Panc1 (cell line): ENCODE measurements around the gene FRMD4A. TPM values are rescaled to one million over a fixed set of nuclear protein-coding genes. Genes with fewer than 3 reads are reported as not detected.

Experiments used
- ATAC-seq: fragments of 200-7000 bp; cut with Tn5 transposase; 2 replicates; pipeline ENCODE4 v1.9.1; 2020; ENCODE audit warnings: mild to moderate bottlenecking, moderate library complexity
- BruUV-seq: library from RNA; stranded (reverse); fragments of 400-500 nt; replicated peaks from 2 replicates; lab custom pipeline; 2021; lab: Mats Ljungman, UMichigan
- CTCF ChIA-PET: fragments of 300-600 bp; sonication (Branson Sonifier 250); formaldehyde crosslinking; loops from one replicate; lab custom pipeline; 2022; ENCODE audit warnings: antibody characterized with exemption; lab: Charles Lee
- POLR2A ChIA-PET: fragments of 300-600 bp; sonication (Branson Sonifier 250); formaldehyde crosslinking; loops from one replicate; lab custom pipeline; 2022; ENCODE audit warnings: antibody characterized with exemption; lab: Charles Lee
- DNase-seq: peaks from one replicate; pipeline ENCODE4 v3.0.0-alpha.2; 2010; ENCODE audit warnings: low read depth, low spot score
- H3K27ac ChIP-seq: 2 replicates; pipeline ENCODE4 v1.5.1; 2011; ENCODE audit warnings: mild to moderate bottlenecking, low read length, inconsistent platforms
- H3K27me3 ChIP-seq: fragments of 200-500 bp; sonication (Bioruptor generic); 2 replicates; pipeline ENCODE4 v1.6.0; 2014; ENCODE audit warnings: low read length, inconsistent platforms; ENCODE audit not compliant: control insufficient read depth, insufficient read depth
- H3K36me3 ChIP-seq: fragments of 200-500 bp; sonication (Bioruptor generic); 2 replicates; pipeline ENCODE4 v1.5.1; 2014; ENCODE audit warnings: inconsistent platforms, mild to moderate bottlenecking, low read length, moderate library complexity; ENCODE audit not compliant: control insufficient read depth, insufficient read depth
- H3K4me1 ChIP-seq: 2 replicates; pipeline ENCODE4 v1.5.1; 2011; ENCODE audit warnings: inconsistent platforms, mild to moderate bottlenecking, low read length, moderate library complexity; ENCODE audit not compliant: control insufficient read depth, insufficient read depth
- H3K4me3 ChIP-seq, 2 experiments: 2 replicates each; pipeline ENCODE4 v1.5.1; 2011 to 2012; ENCODE audit warnings: low read depth in 2 of 2, low read length in 2 of 2, mild to moderate bottlenecking in 2 of 2, inconsistent platforms in 1 of 2, moderate library complexity in 1 of 2
- H3K9me3 ChIP-seq: fragments of 200-500 bp; sonication (Bioruptor generic); 2 replicates; pipeline ENCODE4 v1.5.1; 2014; ENCODE audit warnings: low read depth, mild to moderate bottlenecking, inconsistent platforms, low read length, moderate library complexity; ENCODE audit not compliant: control insufficient read depth, insufficient read depth
- POLR2AphosphoS5 ChIP-seq: IDR thresholded peaks from 2 replicates; pipeline ENCODE4 v1.6.1; 2012; ENCODE audit warnings: mild to moderate bottlenecking, low read depth, low read length, moderate library complexity
- SIN3A ChIP-seq: IDR thresholded peaks from 2 replicates; pipeline ENCODE4 v1.6.1; 2012; ENCODE audit warnings: low read depth, mild to moderate bottlenecking, low read length, moderate library complexity, borderline replicate concordance; ENCODE audit not compliant: insufficient read depth
- TCF7L2 ChIP-seq: IDR thresholded peaks from 2 replicates; pipeline ENCODE4 v1.6.1; 2011; ENCODE audit warnings: mild to moderate bottlenecking, low read depth, low read length, inconsistent platforms
- in situ Hi-C: cut with HindIII; loops from 2 replicates; pipeline ENCODE4 v1.10.0; 2016; ENCODE audit warnings: low sequenced_read_pairs, low pct_unique_long_range_greater_than_20kb
- intact Hi-C: fragments of 100-400 bp; cut with micrococcal nuclease; formaldehyde crosslinking; loops from one replicate; pipeline ENCODE4 v1.10.0; 2022; ENCODE audit not compliant: unreplicated experiment
- total RNA-seq: library from RNA; stranded (reverse); gene quantifications from one replicate; pipeline ENCODE4 v1.2.1, GENCODE V29; 2021; ENCODE audit not compliant: unreplicated experiment
- TF ChIP-seq, protein P1 (sequence below), 2 experiments: IDR thresholded peaks; 2 replicates each; pipeline ENCODE4 v1.6.1; 2011 to 2012; ENCODE audit warnings: low read depth in 2 of 2, control low read depth in 1 of 2, low read length in 1 of 2, mild to moderate bottlenecking in 1 of 2, moderate library complexity in 1 of 2; ENCODE audit not compliant: insufficient read depth in 1 of 2
- TF ChIP-seq, protein P2 (sequence below): fragments of 450-650 bp; IDR thresholded peaks from 2 replicates; pipeline ENCODE4 v1.5.1; 2017; ENCODE audit warnings: mild to moderate bottlenecking

FRMD4A gene
- total RNA-seq, 1 experiment from 2014 or later = 7.1 TPM

DNA sequence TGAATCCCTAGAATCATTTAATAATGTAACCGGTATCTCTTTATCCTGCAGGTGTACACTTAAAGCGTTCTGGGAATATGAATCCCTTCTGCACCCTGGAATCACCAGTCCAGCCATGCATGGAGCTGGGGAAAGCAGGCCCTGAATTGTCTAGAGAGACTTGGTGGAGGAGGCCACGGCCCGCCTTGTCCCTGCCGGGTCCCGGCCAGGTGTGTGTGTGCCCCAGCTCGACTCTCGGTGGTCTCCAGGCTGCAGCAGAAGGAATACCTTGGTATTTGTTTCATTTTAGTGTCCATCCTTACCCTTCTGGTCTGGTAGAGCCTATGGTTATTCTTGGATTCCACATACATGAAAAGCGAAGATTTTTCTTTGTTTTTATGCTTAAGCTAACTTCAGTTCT, 685.9 kb downstream of the FRMD4A start:
- BruUV-seq = no TSS peak
- DNase-seq = no peak

DNA sequence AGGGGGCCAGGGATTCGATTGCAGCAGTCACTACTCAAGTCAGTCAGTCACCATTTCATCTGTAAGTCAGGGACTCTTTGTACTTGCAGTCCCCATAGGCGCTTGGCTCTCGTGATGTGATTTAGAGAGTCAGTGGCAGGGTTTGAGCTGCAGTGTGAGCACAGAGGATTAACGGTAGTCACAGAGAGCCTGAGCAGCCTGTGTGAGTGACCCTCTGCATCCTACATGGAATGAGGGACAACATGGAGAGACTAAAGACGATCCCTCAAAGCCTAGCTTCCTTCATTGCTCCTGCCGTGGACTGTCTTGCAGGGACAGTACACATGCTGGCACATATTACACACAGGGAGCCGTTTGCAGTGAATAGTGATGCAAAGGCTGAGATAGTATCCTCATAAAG, 687.7 kb downstream of the FRMD4A start:
- DNase-seq (no peak), ATAC-seq (no peak)
- Histone ChIP-seq H3K9me3 (no peaks in the 10 kb centered on the region), H3K4me3 (no peak overlapping the region), H3K4me1 (no peaks in the 10 kb centered on the region), H3K36me3 (no peaks in the 10 kb centered on the region; the same call in 1 of the 2 replicates), H3K27ac (no peak overlapping the region), H3K27me3 (no peaks in the 10 kb centered on the region)
- no TSS peak for BruUV-seq
- in situ Hi-C loops (no loop called here), intact Hi-C loops (no loop called here)
- POLR2A ChIA-PET = no interaction called here
- no peak for TF ChIP-seq SIN3A
- TF ChIP-seq TCF7L2 = no peak
- TF ChIP-seq, protein P1, sequence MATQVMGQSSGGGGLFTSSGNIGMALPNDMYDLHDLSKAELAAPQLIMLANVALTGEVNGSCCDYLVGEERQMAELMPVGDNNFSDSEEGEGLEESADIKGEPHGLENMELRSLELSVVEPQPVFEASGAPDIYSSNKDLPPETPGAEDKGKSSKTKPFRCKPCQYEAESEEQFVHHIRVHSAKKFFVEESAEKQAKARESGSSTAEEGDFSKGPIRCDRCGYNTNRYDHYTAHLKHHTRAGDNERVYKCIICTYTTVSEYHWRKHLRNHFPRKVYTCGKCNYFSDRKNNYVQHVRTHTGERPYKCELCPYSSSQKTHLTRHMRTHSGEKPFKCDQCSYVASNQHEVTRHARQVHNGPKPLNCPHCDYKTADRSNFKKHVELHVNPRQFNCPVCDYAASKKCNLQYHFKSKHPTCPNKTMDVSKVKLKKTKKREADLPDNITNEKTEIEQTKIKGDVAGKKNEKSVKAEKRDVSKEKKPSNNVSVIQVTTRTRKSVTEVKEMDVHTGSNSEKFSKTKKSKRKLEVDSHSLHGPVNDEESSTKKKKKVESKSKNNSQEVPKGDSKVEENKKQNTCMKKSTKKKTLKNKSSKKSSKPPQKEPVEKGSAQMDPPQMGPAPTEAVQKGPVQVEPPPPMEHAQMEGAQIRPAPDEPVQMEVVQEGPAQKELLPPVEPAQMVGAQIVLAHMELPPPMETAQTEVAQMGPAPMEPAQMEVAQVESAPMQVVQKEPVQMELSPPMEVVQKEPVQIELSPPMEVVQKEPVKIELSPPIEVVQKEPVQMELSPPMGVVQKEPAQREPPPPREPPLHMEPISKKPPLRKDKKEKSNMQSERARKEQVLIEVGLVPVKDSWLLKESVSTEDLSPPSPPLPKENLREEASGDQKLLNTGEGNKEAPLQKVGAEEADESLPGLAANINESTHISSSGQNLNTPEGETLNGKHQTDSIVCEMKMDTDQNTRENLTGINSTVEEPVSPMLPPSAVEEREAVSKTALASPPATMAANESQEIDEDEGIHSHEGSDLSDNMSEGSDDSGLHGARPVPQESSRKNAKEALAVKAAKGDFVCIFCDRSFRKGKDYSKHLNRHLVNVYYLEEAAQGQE (IDR thresholded peaks at IDR 0.05; ENCODE audit: insufficient read depth in 1 of 2, low read depth in 2 of 2, low read length in 1 of 2) = no peak
- no peak for TF ChIP-seq POLR2AphosphoS5
- TF ChIP-seq, protein P2, sequence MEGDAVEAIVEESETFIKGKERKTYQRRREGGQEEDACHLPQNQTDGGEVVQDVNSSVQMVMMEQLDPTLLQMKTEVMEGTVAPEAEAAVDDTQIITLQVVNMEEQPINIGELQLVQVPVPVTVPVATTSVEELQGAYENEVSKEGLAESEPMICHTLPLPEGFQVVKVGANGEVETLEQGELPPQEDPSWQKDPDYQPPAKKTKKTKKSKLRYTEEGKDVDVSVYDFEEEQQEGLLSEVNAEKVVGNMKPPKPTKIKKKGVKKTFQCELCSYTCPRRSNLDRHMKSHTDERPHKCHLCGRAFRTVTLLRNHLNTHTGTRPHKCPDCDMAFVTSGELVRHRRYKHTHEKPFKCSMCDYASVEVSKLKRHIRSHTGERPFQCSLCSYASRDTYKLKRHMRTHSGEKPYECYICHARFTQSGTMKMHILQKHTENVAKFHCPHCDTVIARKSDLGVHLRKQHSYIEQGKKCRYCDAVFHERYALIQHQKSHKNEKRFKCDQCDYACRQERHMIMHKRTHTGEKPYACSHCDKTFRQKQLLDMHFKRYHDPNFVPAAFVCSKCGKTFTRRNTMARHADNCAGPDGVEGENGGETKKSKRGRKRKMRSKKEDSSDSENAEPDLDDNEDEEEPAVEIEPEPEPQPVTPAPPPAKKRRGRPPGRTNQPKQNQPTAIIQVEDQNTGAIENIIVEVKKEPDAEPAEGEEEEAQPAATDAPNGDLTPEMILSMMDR = no peak
- CTCF ChIA-PET = no interaction called here

More for the DNA sequence above, 685.9 kb downstream of the FRMD4A start:
- no peaks in the 10 kb centered on the region for H3K36me3 ChIP-seq
- H3K27ac ChIP-seq = no peak overlapping the region
- in situ Hi-C loops (no loop called here), intact Hi-C loops (no loop called here)
- H3K4me3 ChIP-seq = no peak overlapping the region
- CTCF ChIA-PET = no interaction called here
- no peak for ATAC-seq
- TF ChIP-seq, protein P2 = no peak
- no peak for TF ChIP-seq SIN3A
- TF ChIP-seq TCF7L2 = no peak
- no peak for TF ChIP-seq POLR2AphosphoS5
- TF ChIP-seq, protein P1 (IDR thresholded peaks at IDR 0.05; ENCODE audit: insufficient read depth in 1 of 2, low read depth in 2 of 2, low read length in 1 of 2) = no peak
- H3K27me3 ChIP-seq = no peaks in the 10 kb centered on the region
- no peaks in the 10 kb centered on the region for H3K4me1 ChIP-seq
- POLR2A ChIA-PET = no interaction called here
- H3K9me3 ChIP-seq = no peaks in the 10 kb centered on the region
